HEK293T (cell line): Measurements from ENCODE around the gene GAK.

ENCODE experiments used
- BHLHE40 ChIP-seq: fragments of 450-650 bp; IDR thresholded peaks from 2 replicates; pipeline ENCODE4 v1.6.1; 2016; ENCODE audit warnings: mild to moderate bottlenecking, moderate library complexity, borderline replicate concordance
- CTBP1 ChIP-seq: fragments of 450-650 bp; IDR thresholded peaks from 2 replicates; pipeline ENCODE4 v1.6.1; 2016; ENCODE audit warnings: borderline replicate concordance
- ELF4 ChIP-seq: fragments of 450-650 bp; IDR thresholded peaks from 2 replicates; pipeline ENCODE4 v1.6.1; 2017; ENCODE audit warnings: antibody characterized with exemption
- FOXA1 ChIP-seq: fragments of 450-650 bp; IDR thresholded peaks from 2 replicates; pipeline ENCODE4 v1.6.1; 2016; ENCODE audit warnings: mild to moderate bottlenecking
- FOXK2 ChIP-seq: fragments of 450-650 bp; IDR thresholded peaks from 2 replicates; pipeline ENCODE4 v1.6.1; 2016; ENCODE audit warnings: mild to moderate bottlenecking
- L3MBTL2 ChIP-seq: fragments of 450-650 bp; conservative IDR thresholded peaks from 2 replicates; pipeline ENCODE4 v1.6.1; 2016; ENCODE audit warnings: mild to moderate bottlenecking
- LEF1 ChIP-seq: fragments of 450-650 bp; IDR thresholded peaks from 2 replicates; pipeline ENCODE4 v1.6.1; 2017; ENCODE audit warnings: mild to moderate bottlenecking, borderline replicate concordance
- NFRKB ChIP-seq: fragments of 450-650 bp; IDR thresholded peaks from 2 replicates; pipeline ENCODE4 v1.6.1; 2016; ENCODE audit warnings: mild to moderate bottlenecking, moderate library complexity
- SP1 ChIP-seq: fragments of 450-650 bp; IDR thresholded peaks from 2 replicates; pipeline ENCODE4 v1.6.1; 2017
- SUZ12 ChIP-seq: fragments of 450-650 bp; IDR thresholded peaks from 2 replicates; pipeline ENCODE4 v1.6.1; 2016; ENCODE audit warnings: mild to moderate bottlenecking
- ZNF384 ChIP-seq: fragments of 450-650 bp; IDR thresholded peaks from 2 replicates; pipeline ENCODE4 v1.6.1; 2016

DNA sequence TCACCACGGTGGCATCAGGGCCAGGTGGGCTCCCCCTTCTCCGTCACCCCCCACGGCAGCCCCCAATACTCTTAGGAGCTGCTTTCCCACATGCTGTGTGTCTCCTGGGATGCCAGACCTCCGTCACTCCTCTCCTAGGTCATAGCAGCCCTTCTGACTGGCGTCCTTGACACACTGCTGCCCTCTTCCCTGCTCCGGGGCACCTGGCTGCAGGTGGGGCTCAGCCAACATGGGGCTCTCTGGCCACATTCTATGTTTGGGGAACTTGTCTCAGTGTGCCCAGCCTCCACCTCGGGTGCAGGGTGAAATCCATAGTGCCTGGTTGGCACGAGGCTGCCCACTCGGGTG lies 14.0 kb upstream of the GAK start:
- TF ChIP-seq LEF1 (no peak), ELF4 (no peak), NFRKB (no peak), BHLHE40 (no peak), SUZ12 (no peak), FOXA1 (no peak), CTBP1 (no peak), FOXK2 (no peak), ZNF384 (no peak), SP1 (no peak), L3MBTL2 (no peak)
